IMR-90 (cell line): Measurements from ENCODE around the gene SEC14L1. TPM values are rescaled to one million over a fixed set of nuclear protein-coding genes. Genes with fewer than 3 reads are reported as not detected.
A peak's percentile ranks its signal among the peaks of the same experiment; 100 is the strongest.

Source experiments
- ATAC-seq: fragments of 200-7000 bp; cut with Tn5 transposase; 2 replicates; pipeline ENCODE4 v1.9.1; 2020; ENCODE audit warnings: low read depth, mild to moderate bottlenecking, moderate library complexity
- BruUV-seq: library from RNA; stranded (reverse); fragments of 400-500 nt; replicated peaks from 2 replicates; lab custom pipeline; 2021; lab: Mats Ljungman, UMichigan
- CTCF ChIA-PET: fragments of 300-600 bp; formaldehyde crosslinking; extraction: SDS; loops from one replicate; lab custom pipeline; 2021; ENCODE audit warnings: antibody characterized with exemption; lab: Yijun Ruan, JAX
- POLR2A ChIA-PET: fragments of 300-600 bp; sonication (Branson Sonifier 250); formaldehyde crosslinking; loops from one replicate; lab custom pipeline; 2022; ENCODE audit warnings: antibody characterized with exemption; ENCODE audit not compliant: unreplicated experiment; lab: Charles Lee
- DNase-seq: peaks from one replicate; pipeline ENCODE4 v3.0.0; 2013
- H2AFZ ChIP-seq: replicated peaks from 2 replicates; pipeline ENCODE3; 2013; ENCODE audit warnings: low read length, mild to moderate bottlenecking; ENCODE audit not compliant: poor library complexity
- H2AK5ac ChIP-seq: 2 replicates; pipeline ENCODE4 v1.6.1; 2013; ENCODE audit warnings: low read depth, low read length, inconsistent platforms
- H2AK9ac ChIP-seq: replicated peaks from 2 replicates; pipeline ENCODE3; 2013; ENCODE audit warnings: mild to moderate bottlenecking, low read depth, low read length, moderate library complexity; ENCODE audit not compliant: poor library complexity
- H2BK120ac ChIP-seq: 2 replicates; pipeline ENCODE4 v1.6.1; 2013; ENCODE audit warnings: low read depth, low read length, inconsistent platforms
- H2BK15ac ChIP-seq: 3 replicates; pipeline ENCODE4 v1.6.1; 2013; ENCODE audit warnings: low read depth, low read length, inconsistent platforms
- H2BK20ac ChIP-seq: 2 replicates; pipeline ENCODE4 v1.6.1; 2013; ENCODE audit warnings: low read depth, mild to moderate bottlenecking, inconsistent platforms, low read length, moderate library complexity
- H2BK5ac ChIP-seq: 2 replicates; pipeline ENCODE4 v1.6.1; 2013; ENCODE audit warnings: mild to moderate bottlenecking, low read depth, low read length, inconsistent platforms; ENCODE audit not compliant: poor library complexity, severe bottlenecking
- H3K14ac ChIP-seq: replicated peaks from 2 replicates; pipeline ENCODE4 v1.6.1; 2013; ENCODE audit warnings: low read depth, low read length, inconsistent platforms
- H3K18ac ChIP-seq: 2 replicates; pipeline ENCODE4 v1.6.1; 2013; ENCODE audit warnings: low read depth, low read length, control low read depth
- H3K23ac ChIP-seq: 2 replicates; pipeline ENCODE4 v1.6.1; 2013; ENCODE audit warnings: low read depth, low read length, inconsistent platforms
- H3K27ac ChIP-seq: 2 replicates; pipeline ENCODE4 v1.5.1; 2013; ENCODE audit warnings: mild to moderate bottlenecking, control low read depth, low read length; ENCODE audit not compliant: insufficient read depth
- H3K27me3 ChIP-seq: 2 replicates; pipeline ENCODE4 v1.6.1; 2013; ENCODE audit warnings: low read length; ENCODE audit not compliant: control insufficient read depth, insufficient read depth
- H3K36me3 ChIP-seq: 2 replicates; pipeline ENCODE4 v1.6.1; 2013; ENCODE audit warnings: low read length, mixed read lengths; ENCODE audit not compliant: control insufficient read depth, insufficient read depth
- H3K4ac ChIP-seq: 2 replicates; pipeline ENCODE4 v1.6.1; 2013; ENCODE audit warnings: low read depth, low read length, inconsistent platforms
- H3K4me1 ChIP-seq: 2 replicates; pipeline ENCODE4 v1.6.1; 2013; ENCODE audit warnings: low read length, mixed read lengths; ENCODE audit not compliant: control insufficient read depth, insufficient read depth
- H3K4me2 ChIP-seq: 2 replicates; pipeline ENCODE4 v1.6.1; 2013; ENCODE audit warnings: low read depth, mild to moderate bottlenecking, control low read depth, low read length, moderate library complexity
- H3K4me3 ChIP-seq: 2 replicates; pipeline ENCODE4 v1.5.1; 2013; ENCODE audit warnings: low read depth, mild to moderate bottlenecking, control low read depth, low read length, moderate library complexity; ENCODE audit not compliant: insufficient read depth
- H3K56ac ChIP-seq: 2 replicates; pipeline ENCODE4 v1.6.1; 2013; ENCODE audit warnings: low read length, inconsistent platforms; ENCODE audit not compliant: insufficient read depth; ENCODE audit errors: extremely low read depth
- H3K79me1 ChIP-seq, 2 experiments: 2 replicates each; pipeline ENCODE4 v1.6.1; 2013; ENCODE audit warnings: low read length in 2 of 2, inconsistent platforms in 1 of 2, low read depth in 1 of 2
- H3K9ac ChIP-seq: 2 replicates; pipeline ENCODE4 v1.6.1; 2013; ENCODE audit warnings: low read depth, low read length, control low read depth
- H3K9me1 ChIP-seq: 2 replicates; pipeline ENCODE4 v1.6.1; 2013; ENCODE audit warnings: low read length, inconsistent platforms; ENCODE audit not compliant: insufficient read depth
- H3K9me3 ChIP-seq: 2 replicates; pipeline ENCODE4 v1.6.1; 2013; ENCODE audit warnings: low read length; ENCODE audit not compliant: control insufficient read depth, insufficient read depth
- H4K20me1 ChIP-seq: 2 replicates; pipeline ENCODE4 v1.6.1; 2013; ENCODE audit warnings: low read length, inconsistent platforms; ENCODE audit not compliant: insufficient read depth
- H4K5ac ChIP-seq: 2 replicates; pipeline ENCODE4 v1.6.1; 2013; ENCODE audit warnings: mild to moderate bottlenecking, low read depth, low read length, control low read depth
- H4K8ac ChIP-seq, 2 experiments: 2 replicates each; pipeline ENCODE4 v1.6.1; 2013; ENCODE audit warnings: low read depth in 2 of 2, low read length in 2 of 2, control low read depth in 1 of 2, inconsistent platforms in 1 of 2
- H4K91ac ChIP-seq: 2 replicates; pipeline ENCODE4 v1.6.1; 2013; ENCODE audit warnings: low read depth, low read length, inconsistent platforms; ENCODE audit not compliant: insufficient read depth
- BHLHE40 ChIP-seq: fragments of 150-350 bp; IDR thresholded peaks from 2 replicates; pipeline ENCODE4 v1.6.1; 2016; ENCODE audit warnings: mild to moderate bottlenecking, low read depth, low read length
- CEBPB ChIP-seq: IDR thresholded peaks from 2 replicates; pipeline ENCODE4 v1.6.1; 2012; ENCODE audit warnings: low read depth, low read length, improper control_type of control experiment
- CHD1 ChIP-seq: IDR thresholded peaks from 2 replicates; pipeline ENCODE4 v1.6.1; 2012; ENCODE audit warnings: low read depth, low read length, improper control_type of control experiment
- FOS ChIP-seq: fragments of 150-350 bp; IDR thresholded peaks from 2 replicates; pipeline ENCODE4 v1.6.1; 2016; ENCODE audit warnings: low read depth, low read length
- MAFK ChIP-seq: IDR thresholded peaks from 2 replicates; pipeline ENCODE4 v1.6.1; 2012; ENCODE audit warnings: low read depth, low read length, improper control_type of control experiment
- MAZ ChIP-seq: IDR thresholded peaks from 2 replicates; pipeline ENCODE4 v1.6.1; 2012; ENCODE audit warnings: low read depth, mild to moderate bottlenecking, low read length, improper control_type of control experiment, moderate library complexity, borderline replicate concordance
- MXI1 ChIP-seq: IDR thresholded peaks from 2 replicates; pipeline ENCODE4 v1.6.1; 2012; ENCODE audit warnings: low read depth, mild to moderate bottlenecking, low read length, moderate library complexity, borderline replicate concordance
- NFE2L2 ChIP-seq: fragments of 150-350 bp; IDR thresholded peaks from 2 replicates; pipeline ENCODE4 v1.6.1; 2016; ENCODE audit warnings: low read depth, mild to moderate bottlenecking, low read length
- POLR2A ChIP-seq: IDR thresholded peaks from 2 replicates; pipeline ENCODE4 v1.6.1; 2012; ENCODE audit warnings: mild to moderate bottlenecking, low read depth, low read length
- RAD21 ChIP-seq: IDR thresholded peaks from 2 replicates; pipeline ENCODE4 v1.6.1; 2012; ENCODE audit warnings: low read length, improper control_type of control experiment
- RCOR1 ChIP-seq: IDR thresholded peaks from 2 replicates; pipeline ENCODE4 v1.6.1; 2012; ENCODE audit warnings: mild to moderate bottlenecking, low read length, improper control_type of control experiment; ENCODE audit not compliant: insufficient replicate concordance
- RFX5 ChIP-seq: IDR thresholded peaks from 2 replicates; pipeline ENCODE4 v1.8.0; 2012; ENCODE audit warnings: low read depth, mild to moderate bottlenecking, low read length, moderate library complexity
- SMC3 ChIP-seq: fragments of 150-350 bp; IDR thresholded peaks from 2 replicates; pipeline ENCODE4 v1.6.1; 2016; ENCODE audit warnings: low read depth, mild to moderate bottlenecking, antibody characterized with exemption, low read length, moderate library complexity
- WGBS, 2 experiments: methylation state at CpG; one replicate each; pipeline versions ENCODE4 v1.1.5 to v1.1.7; 2013; ENCODE audit warnings: missing lambda C conversion rate in 2 of 2; ENCODE audit not compliant: insufficient read length in 1 of 2; ENCODE audit errors: extremely low coverage in 2 of 2; 5-methylcytosine and 5-hydroxymethylcytosine counted together
- dilution Hi-C: fragments of 300-500 bp; cut with HindIII; formaldehyde crosslinking; loops from one replicate; pipeline ENCODE4 v1.14.3; 2018; ENCODE audit warnings: low sequenced_read_pairs; ENCODE audit not compliant: unreplicated experiment
- in situ Hi-C: fragments of 300-500 bp; cut with MboI; formaldehyde crosslinking; loops from 3 replicates; pipeline ENCODE4 v1.14.3; 2019; ENCODE audit warnings: low sequenced_read_pairs, inconsistent platforms, mixed read lengths
- intact Hi-C: fragments of 100-400 bp; cut with micrococcal nuclease; formaldehyde crosslinking; loops from 2 replicates; pipeline ENCODE4 v1.10.0; 2022
- polyA plus RNA-seq, 3 experiments: library from polyadenylated mRNA; depleted of rRNA; stranded (reverse); fragments of >200 nt; gene quantifications; 2 replicates each; pipeline ENCODE4 v1.2.3, GENCODE V29; 2012; ENCODE audit warnings: low replicate concordance in 1 of 3
- total RNA-seq: library from RNA; depleted of rRNA; stranded (reverse); fragments of >200 nt; gene quantifications from 2 replicates; pipeline ENCODE4 v1.2.3, GENCODE V29; 2012
- TF ChIP-seq, protein P1 (sequence below): fragments of 150-350 bp; IDR thresholded peaks from 2 replicates; pipeline ENCODE4 v1.6.1; 2016; ENCODE audit warnings: low read depth, mild to moderate bottlenecking, low read length, moderate library complexity, borderline replicate concordance
- TF ChIP-seq, protein P2 (sequence below): conservative IDR thresholded peaks from 2 replicates; pipeline ENCODE4 v1.5.1; 2012; ENCODE audit warnings: mild to moderate bottlenecking, low read depth, low read length, improper control_type of control experiment
- TF ChIP-seq, protein P3 (sequence below): fragments of 150-350 bp; IDR thresholded peaks from 2 replicates; pipeline ENCODE4 v1.6.1; 2017; ENCODE audit warnings: mild to moderate bottlenecking, antibody characterized with exemption, low read length, low read depth

SEC14L1 gene
- total and polyA plus RNA-seq, 2 of the 4 experiments (the other 2 are of a cell fraction) = 24.9 to 35.8 TPM

DNA sequence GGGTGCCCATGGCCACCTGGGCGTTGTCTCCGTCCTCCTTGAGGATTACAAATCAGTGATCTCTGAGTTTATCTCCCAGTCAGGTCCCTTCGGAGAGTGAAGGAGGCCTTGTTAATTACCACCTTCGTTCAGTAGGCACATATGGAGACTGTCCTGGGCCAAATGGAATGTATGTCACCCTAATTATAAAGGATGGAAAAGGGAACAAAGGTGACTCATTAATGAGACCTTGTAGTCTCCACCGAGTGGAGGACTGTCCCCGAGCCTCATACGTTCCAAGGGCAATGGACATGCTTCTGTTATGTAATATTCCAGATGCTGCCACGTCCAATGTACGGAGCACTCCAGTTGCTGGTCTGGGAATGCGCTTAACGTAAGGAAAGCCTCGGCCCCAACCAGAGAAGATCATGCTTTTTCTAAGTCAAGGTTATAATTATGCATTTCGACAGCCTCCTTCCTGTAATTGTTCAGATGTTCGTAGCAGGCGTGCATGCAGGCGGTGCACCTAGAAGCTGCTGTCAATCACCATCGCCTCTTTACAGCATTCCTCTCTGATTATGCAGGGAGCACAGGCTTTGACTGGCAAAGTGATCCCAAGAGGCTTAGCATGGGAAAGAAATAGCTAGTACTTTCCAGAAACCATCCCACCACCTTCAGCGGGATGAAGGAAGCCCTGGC, 22.4 kb upstream of the SEC14L1 start:
- CTCF ChIA-PET = no interaction called here
- in situ Hi-C loops = no loop called here

More for the DNA sequence above, 22.4 kb upstream of the SEC14L1 start:
- H2AFZ ChIP-seq = no peak overlapping the region
- no peaks in the 10 kb centered on the region for H3K36me3 ChIP-seq
- H3K27ac ChIP-seq = no peak overlapping the region
- no peak overlapping the region for H4K5ac ChIP-seq
- no peak overlapping the region for H3K4me3 ChIP-seq
- H3K27me3 ChIP-seq = no peaks in the 10 kb centered on the region
- no peak overlapping the region for H3K4me2 ChIP-seq
- no peak overlapping the region for H2BK15ac ChIP-seq
- H2AK9ac ChIP-seq = no peak overlapping the region
- no peak overlapping the region for H3K56ac ChIP-seq
- 83% methylated on average over 12 of the region's 18 CpGs; no CpG with 5 or more reads in 1 of the 2 experiments for WGBS, 2 experiments
- no peaks in the 10 kb centered on the region for H4K20me1 ChIP-seq
- no peak overlapping the region; a peak in 1 of 4 replicates for H4K8ac ChIP-seq
- POLR2A ChIA-PET = no interaction called here
- no peak overlapping the region for H3K18ac ChIP-seq
- ATAC-seq (no peak), DNase-seq (no peak)
- peaks cover 0 to 5% of the 10 kb centered on the region in 2 experiments; a peak in 1 of 4 replicates for H3K79me1 ChIP-seq
- TF ChIP-seq, protein P1, sequence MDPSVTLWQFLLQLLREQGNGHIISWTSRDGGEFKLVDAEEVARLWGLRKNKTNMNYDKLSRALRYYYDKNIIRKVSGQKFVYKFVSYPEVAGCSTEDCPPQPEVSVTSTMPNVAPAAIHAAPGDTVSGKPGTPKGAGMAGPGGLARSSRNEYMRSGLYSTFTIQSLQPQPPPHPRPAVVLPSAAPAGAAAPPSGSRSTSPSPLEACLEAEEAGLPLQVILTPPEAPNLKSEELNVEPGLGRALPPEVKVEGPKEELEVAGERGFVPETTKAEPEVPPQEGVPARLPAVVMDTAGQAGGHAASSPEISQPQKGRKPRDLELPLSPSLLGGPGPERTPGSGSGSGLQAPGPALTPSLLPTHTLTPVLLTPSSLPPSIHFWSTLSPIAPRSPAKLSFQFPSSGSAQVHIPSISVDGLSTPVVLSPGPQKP = no peak
- no peak for TF ChIP-seq RAD21
- no peak for TF ChIP-seq NFE2L2
- no peak for TF ChIP-seq CEBPB
- TF ChIP-seq RFX5 = no peak
- TF ChIP-seq CHD1 = no peak
- no peak for TF ChIP-seq MXI1
- no peak for TF ChIP-seq RCOR1
- TF ChIP-seq SMC3 = no peak
- no peak for TF ChIP-seq BHLHE40
- TF ChIP-seq, protein P2, sequence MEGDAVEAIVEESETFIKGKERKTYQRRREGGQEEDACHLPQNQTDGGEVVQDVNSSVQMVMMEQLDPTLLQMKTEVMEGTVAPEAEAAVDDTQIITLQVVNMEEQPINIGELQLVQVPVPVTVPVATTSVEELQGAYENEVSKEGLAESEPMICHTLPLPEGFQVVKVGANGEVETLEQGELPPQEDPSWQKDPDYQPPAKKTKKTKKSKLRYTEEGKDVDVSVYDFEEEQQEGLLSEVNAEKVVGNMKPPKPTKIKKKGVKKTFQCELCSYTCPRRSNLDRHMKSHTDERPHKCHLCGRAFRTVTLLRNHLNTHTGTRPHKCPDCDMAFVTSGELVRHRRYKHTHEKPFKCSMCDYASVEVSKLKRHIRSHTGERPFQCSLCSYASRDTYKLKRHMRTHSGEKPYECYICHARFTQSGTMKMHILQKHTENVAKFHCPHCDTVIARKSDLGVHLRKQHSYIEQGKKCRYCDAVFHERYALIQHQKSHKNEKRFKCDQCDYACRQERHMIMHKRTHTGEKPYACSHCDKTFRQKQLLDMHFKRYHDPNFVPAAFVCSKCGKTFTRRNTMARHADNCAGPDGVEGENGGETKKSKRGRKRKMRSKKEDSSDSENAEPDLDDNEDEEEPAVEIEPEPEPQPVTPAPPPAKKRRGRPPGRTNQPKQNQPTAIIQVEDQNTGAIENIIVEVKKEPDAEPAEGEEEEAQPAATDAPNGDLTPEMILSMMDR = no peak
- TF ChIP-seq, protein P3, sequence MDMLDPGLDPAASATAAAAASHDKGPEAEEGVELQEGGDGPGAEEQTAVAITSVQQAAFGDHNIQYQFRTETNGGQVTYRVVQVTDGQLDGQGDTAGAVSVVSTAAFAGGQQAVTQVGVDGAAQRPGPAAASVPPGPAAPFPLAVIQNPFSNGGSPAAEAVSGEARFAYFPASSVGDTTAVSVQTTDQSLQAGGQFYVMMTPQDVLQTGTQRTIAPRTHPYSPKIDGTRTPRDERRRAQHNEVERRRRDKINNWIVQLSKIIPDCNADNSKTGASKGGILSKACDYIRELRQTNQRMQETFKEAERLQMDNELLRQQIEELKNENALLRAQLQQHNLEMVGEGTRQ = no peak
- no peak for TF ChIP-seq MAFK
- no peak for TF ChIP-seq MAZ
- TF ChIP-seq POLR2A = no peak
- TF ChIP-seq FOS = no peak
- H2AK5ac ChIP-seq = 0 out of 2 replicates have a peak overlapping the region, but pooled peaks have one; percentile 6
- no peak overlapping the region for H3K14ac ChIP-seq
- no peak overlapping the region for H3K23ac ChIP-seq
- H2BK20ac ChIP-seq = no peak overlapping the region
- no TSS peak for BruUV-seq
- intact Hi-C loops = no loop called here
- H4K91ac ChIP-seq = no peak overlapping the region
- H2BK120ac ChIP-seq = no peak overlapping the region; the same call in 1 of the 2 replicates
- peaks cover 10% of the 10 kb centered on the region for H3K4me1 ChIP-seq
- H3K9me1 ChIP-seq = peaks cover 12% of the 10 kb centered on the region
- no peak overlapping the region for H3K4ac ChIP-seq
- H3K9ac ChIP-seq = no peak overlapping the region
- dilution Hi-C loops = no loop called here
- H3K9me3 ChIP-seq = no peaks in the 10 kb centered on the region
- H2BK5ac ChIP-seq = no peak overlapping the region
